Thoracic aorta (tissue), 2 donors: ENCODE results near the gene ZP2. TPM values are rescaled to one million over a fixed set of nuclear protein-coding genes. Genes with fewer than 3 reads are reported as not detected.

Experiments used
- ATAC-seq: fragments of 150-250 bp; one replicate; pipeline ENCODE4 v1.8.0; 2017; ENCODE audit warnings: low read depth; ENCODE audit not compliant: insufficient number of reproducible peaks, low FRiP score
- DNase-seq: peaks from one replicate; pipeline ENCODE4 v3.0.0-alpha.2; 2020; ENCODE audit warnings: low spot score
- H3K27ac ChIP-seq, 2 donors: fragments of 200-600 bp; sonication (generic); 1 replicate in 1 of 2; 2 replicates in 1 of 2; pipeline ENCODE4 v1.5.1; 2016; ENCODE audit warnings: mild to moderate bottlenecking in 2 of 2, moderate library complexity in 2 of 2
- H3K27me3 ChIP-seq: fragments of 200-600 bp; sonication (generic); replicated peaks from 2 replicates; pipeline ENCODE4 v1.6.0; 2016; ENCODE audit warnings: mild to moderate bottlenecking; ENCODE audit not compliant: insufficient read depth
- H3K36me3 ChIP-seq: fragments of 200-600 bp; sonication (generic); one replicate; pipeline ENCODE4 v1.5.1; 2016
- H3K4me1 ChIP-seq, 2 donors: fragments of 200-600 bp; sonication (generic); 1 replicate in 1 of 2; 2 replicates in 1 of 2; pipeline versions ENCODE4 v1.5.1 to v1.6.0; 2016; ENCODE audit warnings: low read depth in 2 of 2, mild to moderate bottlenecking in 1 of 2; ENCODE audit not compliant: control insufficient read depth in 1 of 2
- H3K4me3 ChIP-seq: fragments of 200-600 bp; sonication (generic); 2 replicates; pipeline ENCODE4 v1.5.1; 2016; ENCODE audit warnings: mild to moderate bottlenecking
- H3K9me3 ChIP-seq: fragments of 200-600 bp; sonication (generic); 2 replicates; pipeline ENCODE4 v1.5.1; 2016
- total RNA-seq, 2 donors: library from RNA; depleted of rRNA; stranded (reverse); fragments of >200 nt; gene quantifications; one replicate each; pipeline versions ENCODE4 v1.1.0 to v1.2.3, GENCODE V29; 2016
- TF ChIP-seq, protein P1 (sequence below): fragments of 200-600 bp; sonication (generic); IDR thresholded peaks from one replicate; pipeline ENCODE4 v1.5.1; 2019; ENCODE audit warnings: antibody characterized with exemption

Gene ZP2
- total RNA-seq, 2 donors from 2014 or later: not detected

DNA sequence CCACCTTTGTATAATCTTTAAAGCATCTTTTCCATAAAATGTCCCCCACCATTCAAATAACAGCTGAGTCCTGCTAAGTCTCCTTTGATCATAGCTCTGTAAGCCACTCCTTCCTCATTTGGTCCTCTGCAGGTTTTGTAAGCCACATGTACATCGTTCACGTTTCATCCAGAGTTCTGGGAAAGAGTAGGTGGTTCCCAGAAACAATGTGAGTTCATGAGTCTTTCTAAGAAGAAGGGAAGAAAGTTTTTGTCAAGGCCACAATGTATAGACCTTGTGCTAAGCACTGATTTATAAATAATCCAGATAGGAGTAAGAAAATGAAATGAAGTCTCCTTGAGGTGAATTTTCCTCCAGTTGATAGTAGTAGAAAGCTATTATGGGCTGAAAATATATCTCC, 13.4 kb upstream of the ZP2 start:
- Histone ChIP-seq H3K36me3 (no peaks in the 10 kb centered on the region), H3K4me3 (no peak overlapping the region), H3K4me1 (no peaks in the 10 kb centered on the region), H3K27ac (no peak overlapping the region), H3K27me3 (no peaks in the 10 kb centered on the region), H3K9me3 (no peaks in the 10 kb centered on the region)
- no peak for ATAC-seq
- TF ChIP-seq, protein P1, sequence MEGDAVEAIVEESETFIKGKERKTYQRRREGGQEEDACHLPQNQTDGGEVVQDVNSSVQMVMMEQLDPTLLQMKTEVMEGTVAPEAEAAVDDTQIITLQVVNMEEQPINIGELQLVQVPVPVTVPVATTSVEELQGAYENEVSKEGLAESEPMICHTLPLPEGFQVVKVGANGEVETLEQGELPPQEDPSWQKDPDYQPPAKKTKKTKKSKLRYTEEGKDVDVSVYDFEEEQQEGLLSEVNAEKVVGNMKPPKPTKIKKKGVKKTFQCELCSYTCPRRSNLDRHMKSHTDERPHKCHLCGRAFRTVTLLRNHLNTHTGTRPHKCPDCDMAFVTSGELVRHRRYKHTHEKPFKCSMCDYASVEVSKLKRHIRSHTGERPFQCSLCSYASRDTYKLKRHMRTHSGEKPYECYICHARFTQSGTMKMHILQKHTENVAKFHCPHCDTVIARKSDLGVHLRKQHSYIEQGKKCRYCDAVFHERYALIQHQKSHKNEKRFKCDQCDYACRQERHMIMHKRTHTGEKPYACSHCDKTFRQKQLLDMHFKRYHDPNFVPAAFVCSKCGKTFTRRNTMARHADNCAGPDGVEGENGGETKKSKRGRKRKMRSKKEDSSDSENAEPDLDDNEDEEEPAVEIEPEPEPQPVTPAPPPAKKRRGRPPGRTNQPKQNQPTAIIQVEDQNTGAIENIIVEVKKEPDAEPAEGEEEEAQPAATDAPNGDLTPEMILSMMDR: no peak
- DNase-seq: no peak

DNA sequence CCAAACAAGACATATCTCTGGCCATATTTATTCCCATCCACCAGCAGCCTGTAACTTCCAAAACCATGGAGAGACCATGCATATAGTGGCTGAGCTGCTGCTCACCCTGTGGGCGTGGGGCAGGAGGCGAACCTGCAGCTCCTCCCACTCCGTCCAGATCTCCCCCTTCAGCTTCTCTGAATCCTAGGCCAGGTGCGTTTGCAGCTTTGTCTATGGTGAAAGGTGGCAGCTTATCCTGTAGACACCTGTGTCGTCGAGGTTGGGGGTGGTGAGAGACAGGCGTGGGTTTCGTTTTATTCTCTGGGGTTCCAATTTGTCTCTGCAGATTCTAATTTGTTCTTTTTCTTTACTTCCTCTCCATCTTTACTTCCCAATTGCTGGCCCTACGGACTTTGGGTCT, 12.4 kb upstream of the ZP2 start:
- TF ChIP-seq, protein P1: no peak
- Histone ChIP-seq H3K27ac (no peak overlapping the region), H3K4me3 (no peak overlapping the region), H3K36me3 (no peaks in the 10 kb centered on the region), H3K4me1 (no peaks in the 10 kb centered on the region), H3K9me3 (no peaks in the 10 kb centered on the region), H3K27me3 (no peaks in the 10 kb centered on the region)
- no peak for DNase-seq
- ATAC-seq: no peak

DNA sequence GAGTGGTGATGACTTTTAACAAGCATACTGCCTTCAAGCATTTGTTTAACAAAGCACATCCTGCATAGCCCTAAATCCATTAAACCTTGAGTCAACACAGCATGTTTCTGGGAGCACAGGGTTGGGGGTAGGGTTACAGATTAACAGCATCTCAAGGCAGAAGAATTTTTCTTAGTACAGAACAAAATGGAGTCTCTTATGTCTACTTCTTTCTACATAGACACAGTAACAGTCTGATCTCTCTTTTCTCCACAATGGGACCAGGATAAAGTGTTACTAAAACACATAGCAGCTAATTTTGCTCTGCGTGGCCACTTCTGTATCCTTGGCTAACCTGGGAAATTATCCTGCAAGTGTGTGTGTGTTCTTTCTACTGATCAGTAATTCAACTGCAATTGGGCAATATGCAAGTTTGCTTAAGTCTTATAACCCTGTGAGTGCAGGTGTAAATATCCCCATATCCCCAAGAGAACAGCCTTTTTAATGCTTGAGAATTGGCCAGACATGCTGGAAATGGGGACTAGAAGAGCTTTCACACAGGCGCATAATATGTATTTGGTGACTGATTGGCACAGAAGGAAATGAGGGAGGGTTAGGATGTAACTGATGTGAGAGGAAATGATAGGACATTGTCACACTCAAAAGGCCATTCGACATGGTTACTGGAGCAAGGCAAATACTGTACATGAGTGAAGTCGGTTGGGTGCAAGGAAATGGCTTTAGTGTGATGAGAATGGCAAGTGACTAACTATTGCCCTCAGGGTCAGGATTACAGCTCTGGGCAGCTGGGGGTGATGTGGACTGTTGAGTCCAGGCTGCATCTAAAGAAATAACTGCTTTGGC, 11.3 kb upstream of the ZP2 start:
- no peak for DNase-seq
- ATAC-seq: no peak
- Histone ChIP-seq H3K4me1 (no peaks in the 10 kb centered on the region), H3K27ac (no peak overlapping the region), H3K9me3 (no peaks in the 10 kb centered on the region), H3K4me3 (no peak overlapping the region), H3K36me3 (no peaks in the 10 kb centered on the region), H3K27me3 (no peaks in the 10 kb centered on the region)
- TF ChIP-seq, protein P1: no peak

DNA sequence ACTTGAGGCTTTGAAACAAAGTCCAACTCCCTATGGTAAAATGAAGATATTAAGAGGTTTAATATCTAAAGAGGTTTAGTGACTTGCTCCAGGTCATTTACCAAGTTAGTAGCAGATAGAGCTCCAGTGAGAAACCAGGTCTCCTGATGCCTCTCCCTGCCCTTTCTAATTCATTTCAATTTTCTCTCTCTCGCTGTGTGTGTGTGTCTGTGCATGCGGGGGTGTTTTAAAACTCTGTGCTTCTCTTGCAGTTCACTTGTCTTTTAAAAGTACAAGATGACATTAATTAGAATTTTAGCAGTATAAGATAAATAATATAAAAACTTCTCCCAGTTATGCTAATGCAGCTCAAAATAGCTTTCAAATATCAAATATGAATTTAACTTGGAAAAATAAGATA, 8.2 kb upstream of the ZP2 start:
- H3K9me3 ChIP-seq: no peaks in the 10 kb centered on the region
- H3K27me3 ChIP-seq: no peaks in the 10 kb centered on the region
- H3K36me3 ChIP-seq: no peaks in the 10 kb centered on the region
- no peak overlapping the region for H3K4me3 ChIP-seq
- ATAC-seq (no peak), DNase-seq (no peak)
- no peak overlapping the region for H3K27ac ChIP-seq
- H3K4me1 ChIP-seq: no peaks in the 10 kb centered on the region
- TF ChIP-seq, protein P1: no peak

DNA sequence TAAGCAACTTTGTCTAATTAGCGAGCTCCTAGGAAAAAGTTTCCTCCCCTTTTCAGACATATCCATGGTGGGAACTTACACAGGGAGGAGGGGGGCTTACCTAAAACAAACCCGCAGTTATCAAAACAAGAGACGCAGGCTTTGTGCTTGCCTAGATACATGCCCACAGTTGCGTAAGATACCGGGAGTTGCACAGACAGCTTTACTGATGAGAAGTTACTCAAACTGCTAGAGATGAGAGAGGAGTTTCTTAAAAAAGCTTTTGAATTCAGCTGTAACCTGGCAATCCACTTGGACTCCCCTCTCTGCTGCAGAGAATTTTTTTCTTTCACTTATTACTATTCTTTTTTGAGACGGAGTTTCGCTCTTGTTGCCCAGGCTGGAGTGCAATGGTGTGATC, 6.8 kb upstream of the ZP2 start:
- Histone ChIP-seq H3K9me3 (no peaks in the 10 kb centered on the region), H3K36me3 (no peaks in the 10 kb centered on the region), H3K4me1 (no peaks in the 10 kb centered on the region), H3K27me3 (no peaks in the 10 kb centered on the region), H3K27ac (no peak overlapping the region), H3K4me3 (no peak overlapping the region)
- TF ChIP-seq, protein P1: no peak
- no peak for DNase-seq
- ATAC-seq: no peak
